ENCODE measurements around the gene NDOR1.

The NDOR1 gene

GRCh38 chr9:137164370-137165249, 40.9 kb upstream of the NDOR1 start:
- in situ Hi-C loops (cut with MboI; ENCODE audit: low pct_unique_long_range_greater_than_20kb, low sequenced_read_pairs, unreplicated experiment): no loop called here
- DNase-seq (ENCODE audit: low spot score): no peak
- TF ChIP-seq CTCF (IDR thresholded peaks at IDR 0.05; ENCODE audit: extremely low read depth, insufficient read depth, missing control alignments): no peak

GRCh38 chr9:137165250-137165836, 40.2 kb upstream of the NDOR1 start:
- no peak for TF ChIP-seq CTCF (IDR thresholded peaks at IDR 0.05; ENCODE audit: extremely low read depth, insufficient read depth, missing control alignments)
- no peak for DNase-seq (ENCODE audit: low spot score)
- in situ Hi-C loops (cut with MboI; ENCODE audit: low pct_unique_long_range_greater_than_20kb, low sequenced_read_pairs, unreplicated experiment): no loop called here

- in situ Hi-C loops (cut with MboI; ENCODE audit: low pct_unique_long_range_greater_than_20kb, low sequenced_read_pairs, unreplicated experiment): no loop called here
- peak; percentile 39 for DNase-seq (ENCODE audit: low spot score)
- no peak for TF ChIP-seq CTCF (IDR thresholded peaks at IDR 0.05; ENCODE audit: extremely low read depth, insufficient read depth, missing control alignments)
These were observed 38.9 kb upstream of the NDOR1 start for GRCh38 chr9:137166380-137167229.

GRCh38 chr9:137167277-137167746, 38.2 kb upstream of the NDOR1 start:
- in situ Hi-C loops (cut with MboI; ENCODE audit: low pct_unique_long_range_greater_than_20kb, low sequenced_read_pairs, unreplicated experiment): no loop called here
- no peak for TF ChIP-seq CTCF (IDR thresholded peaks at IDR 0.05; ENCODE audit: extremely low read depth, insufficient read depth, missing control alignments)
- peak; percentile 52 for DNase-seq (ENCODE audit: low spot score)

GRCh38 chr9:137167747-137168572, 37.5 kb upstream of the NDOR1 start:
- TF ChIP-seq CTCF (IDR thresholded peaks at IDR 0.05; ENCODE audit: extremely low read depth, insufficient read depth, missing control alignments): no peak
- in situ Hi-C loops (cut with MboI; ENCODE audit: low pct_unique_long_range_greater_than_20kb, low sequenced_read_pairs, unreplicated experiment): no loop called here
- peak; percentile 75 for DNase-seq (ENCODE audit: low spot score)

- DNase-seq (ENCODE audit: low spot score): peak; percentile 66
- no peak for TF ChIP-seq CTCF (IDR thresholded peaks at IDR 0.05; ENCODE audit: extremely low read depth, insufficient read depth, missing control alignments)
- in situ Hi-C loops (cut with MboI; ENCODE audit: low pct_unique_long_range_greater_than_20kb, low sequenced_read_pairs, unreplicated experiment): no loop called here
These were observed 37.0 kb upstream of the NDOR1 start for GRCh38 chr9:137168573-137168903.

All from GM13977 (cell line).